Gastrocnemius medialis (tissue), 4 donors: Measurements from ENCODE around the gene GNAI2. TPM values are rescaled to one million over a fixed set of nuclear protein-coding genes. Genes with fewer than 3 reads are reported as not detected.

Experiments
- ATAC-seq, 2 donors: fragments of 150-250 bp; one replicate each; pipeline ENCODE4 v1.9.1; 2016
- DNase-seq, 2 donors: peaks; one replicate each; pipeline ENCODE4 v3.0.0-alpha.2; 2019
- H3K27ac ChIP-seq, 4 donors: fragments of 200-600 bp; sonication (generic); 1 replicate in 1 of 4; 2 replicates in 3 of 4; pipeline ENCODE4 v1.5.1; 2016 to 2018; ENCODE audit warnings: mild to moderate bottlenecking in 2 of 4, moderate library complexity in 1 of 4
- H3K27me3 ChIP-seq, 3 donors: fragments of 200-600 bp; sonication (generic) in 2 of 3; 1 replicate in 1 of 3; 2 replicates in 2 of 3; pipeline versions ENCODE4 v1.5.1 to v1.6.0; 2016 to 2019; ENCODE audit warnings: mild to moderate bottlenecking in 1 of 3, moderate library complexity in 1 of 3
- H3K36me3 ChIP-seq, 2 donors: fragments of 200-600 bp; sonication (generic) in 1 of 2; one replicate each; pipeline ENCODE4 v1.5.1; 2017 to 2018
- H3K4me1 ChIP-seq, 2 donors: fragments of 200-600 bp; sonication (generic) in 1 of 2; one replicate each; pipeline ENCODE4 v1.5.1; 2016 to 2017; ENCODE audit warnings: mild to moderate bottlenecking in 2 of 2
- H3K4me3 ChIP-seq, 4 donors: fragments of 200-600 bp; sonication (generic) in 3 of 4; 1 replicate in 1 of 4; 2 replicates in 3 of 4; pipeline ENCODE4 v1.5.1; 2016 to 2019; ENCODE audit warnings: mild to moderate bottlenecking in 2 of 4
- H3K9me3 ChIP-seq, 3 donors: fragments of 200-600 bp; sonication (generic) in 2 of 3; 1 replicate in 1 of 3; 2 replicates in 2 of 3; pipeline ENCODE4 v1.5.1; 2016 to 2019
- POLR2A ChIP-seq, 2 donors: fragments of 450-650 bp; IDR thresholded peaks; one replicate each; pipeline ENCODE4 v1.6.1; 2017; ENCODE audit warnings: antibody characterized with exemption in 2 of 2, mild to moderate bottlenecking in 2 of 2, moderate library complexity in 2 of 2
- in situ Hi-C, 4 donors: fragments of 200-750 bp; cut with MboI; loops; one replicate each; pipeline versions ENCODE4 v1.15.0 to v1.8.0; 2017; ENCODE audit warnings: low sequenced_read_pairs in 4 of 4
- intact Hi-C: fragments of 100-400 bp; cut with DNase I; formaldehyde crosslinking; loops from one replicate; pipeline ENCODE4 v1.15.1; 2023; ENCODE audit warnings: low total_unique reads
- total RNA-seq, 4 donors: library from RNA; depleted of rRNA; stranded (reverse); fragments of >200 nt; gene quantifications; one replicate each; pipeline versions ENCODE4 v1.1.0 to v1.2.3, GENCODE V29; 2016
- TF ChIP-seq, protein P1 (sequence below), 5 experiments: fragments of 450-650 bp in 3 of 5; fragments of 200-600 bp in 2 of 5; sonication (generic) in 2 of 5; IDR thresholded peaks in 4 of 5; conservative IDR thresholded peaks in 1 of 5; 1 replicate in 4 of 5; 2 replicates in 1 of 5; pipeline ENCODE4 v1.5.1; 2016 to 2019; ENCODE audit warnings: antibody characterized with exemption in 5 of 5, mild to moderate bottlenecking in 3 of 5, moderate library complexity in 3 of 5

GNAI2 gene
- total RNA-seq, 4 donors from 2014 or later: 26.7 to 67.8 (median 39.8) TPM

DNA sequence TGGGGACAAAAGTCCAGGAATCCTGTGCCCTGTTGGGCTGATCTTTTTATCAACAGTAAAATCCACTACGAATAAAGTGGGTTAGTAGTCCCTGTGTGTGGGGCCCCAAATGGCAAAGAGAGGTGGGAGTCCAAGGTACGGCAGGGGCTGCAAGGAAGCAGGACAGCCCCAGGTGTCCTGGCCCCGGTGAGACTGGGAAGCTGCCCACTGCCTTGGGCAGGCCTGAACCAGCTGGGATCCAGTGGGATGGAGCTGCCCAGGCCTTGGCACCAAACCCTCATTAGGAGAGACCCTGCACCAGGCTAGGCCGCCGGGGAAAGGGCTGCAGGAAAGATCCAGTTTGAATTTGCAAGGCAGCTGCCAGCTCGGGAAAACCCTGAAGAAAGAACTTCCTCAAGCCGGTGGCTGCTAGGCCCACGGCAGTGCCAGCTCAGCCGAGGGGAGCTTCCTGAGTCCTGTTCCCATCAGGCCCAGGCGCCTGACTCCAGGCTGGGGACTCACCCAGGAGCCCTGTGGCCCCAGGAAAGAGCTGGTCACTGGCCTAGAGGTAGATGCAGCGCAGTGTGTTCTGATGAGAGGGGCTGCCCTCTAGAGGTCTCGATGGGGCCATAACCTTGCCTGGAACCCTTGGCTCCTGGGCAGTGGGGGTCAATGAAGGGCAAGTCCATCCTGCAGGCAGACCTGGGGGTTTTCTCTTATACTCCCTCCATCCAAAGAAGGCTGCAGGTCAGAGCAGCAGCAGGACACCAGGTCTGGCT, 14.4 kb upstream of the GNAI2 start:
- Histone ChIP-seq H3K36me3 (no peaks in the 10 kb centered on the region), H3K9me3 (no peaks in the 10 kb centered on the region), H3K4me1 (peaks cover 38 to 46% of the 10 kb centered on the region in 2 donors), H3K27me3 (no peaks in the 10 kb centered on the region), H3K4me3 (no peak overlapping the region), H3K27ac (peak overlapping the region; percentile 6 to 84 (median 36))
- intact Hi-C loops (no loop called here), in situ Hi-C loops (loop anchor here in 1 of 4 donors (10.0 kb wide), 1 partner anchor 53 kb away; the partner anchor contains the start of gene LSMEM2)
- DNase-seq: no peak
- no peak for ATAC-seq
- TF ChIP-seq POLR2A (IDR thresholded peaks at IDR 0.05): no peak
- TF ChIP-seq, protein P1, sequence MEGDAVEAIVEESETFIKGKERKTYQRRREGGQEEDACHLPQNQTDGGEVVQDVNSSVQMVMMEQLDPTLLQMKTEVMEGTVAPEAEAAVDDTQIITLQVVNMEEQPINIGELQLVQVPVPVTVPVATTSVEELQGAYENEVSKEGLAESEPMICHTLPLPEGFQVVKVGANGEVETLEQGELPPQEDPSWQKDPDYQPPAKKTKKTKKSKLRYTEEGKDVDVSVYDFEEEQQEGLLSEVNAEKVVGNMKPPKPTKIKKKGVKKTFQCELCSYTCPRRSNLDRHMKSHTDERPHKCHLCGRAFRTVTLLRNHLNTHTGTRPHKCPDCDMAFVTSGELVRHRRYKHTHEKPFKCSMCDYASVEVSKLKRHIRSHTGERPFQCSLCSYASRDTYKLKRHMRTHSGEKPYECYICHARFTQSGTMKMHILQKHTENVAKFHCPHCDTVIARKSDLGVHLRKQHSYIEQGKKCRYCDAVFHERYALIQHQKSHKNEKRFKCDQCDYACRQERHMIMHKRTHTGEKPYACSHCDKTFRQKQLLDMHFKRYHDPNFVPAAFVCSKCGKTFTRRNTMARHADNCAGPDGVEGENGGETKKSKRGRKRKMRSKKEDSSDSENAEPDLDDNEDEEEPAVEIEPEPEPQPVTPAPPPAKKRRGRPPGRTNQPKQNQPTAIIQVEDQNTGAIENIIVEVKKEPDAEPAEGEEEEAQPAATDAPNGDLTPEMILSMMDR (IDR thresholded peaks at IDR 0.05 in 4 of 5, conservative IDR thresholded peaks at IDR 0.05 in 1 of 5): no peak

- peaks cover 44 to 51% of the 10 kb centered on the region in 2 donors for H3K4me1 ChIP-seq
- in situ Hi-C loops: loop anchor here in 1 of 4 donors (10.0 kb wide), 1 partner anchor 53 kb away; the partner anchor contains the start of gene LSMEM2
- ATAC-seq: peak; percentile 40 to 63
- H3K4me3 ChIP-seq: no peak overlapping the region
- TF ChIP-seq, protein P1 (IDR thresholded peaks at IDR 0.05 in 4 of 5, conservative IDR thresholded peaks at IDR 0.05 in 1 of 5): no peak
- no peak for TF ChIP-seq POLR2A (IDR thresholded peaks at IDR 0.05)
- DNase-seq: no peak
- H3K27me3 ChIP-seq: no peaks in the 10 kb centered on the region
- intact Hi-C loops: no loop called here
- no peaks in the 10 kb centered on the region for H3K36me3 ChIP-seq
- peak overlapping the region; percentile 6 to 84 (median 36) for H3K27ac ChIP-seq
- no peaks in the 10 kb centered on the region for H3K9me3 ChIP-seq
These were observed 13.9 kb upstream of the GNAI2 start for GRCh38 chr3:50222169-50222528.

DNA sequence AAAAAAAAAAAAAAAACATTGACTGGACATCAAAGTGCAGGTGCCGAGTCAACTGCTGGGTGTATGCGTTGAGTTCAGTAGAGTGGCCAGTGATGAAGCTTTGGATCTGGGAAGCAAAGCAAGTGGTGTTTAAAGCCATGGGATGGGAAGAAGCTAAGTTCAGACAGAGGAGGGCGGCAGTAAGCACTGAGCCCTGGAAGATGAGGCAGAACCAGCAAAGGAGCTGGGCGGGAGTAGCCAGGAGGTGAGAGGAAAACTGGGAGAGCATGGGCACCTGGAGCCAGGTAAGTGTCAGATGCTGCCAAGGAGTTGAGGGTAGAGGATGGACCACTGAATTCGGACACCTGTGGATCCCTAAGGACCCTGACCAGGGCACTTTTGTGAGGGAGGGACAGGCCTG, 11.4 kb upstream of the GNAI2 start:
- no peak overlapping the region for H3K27ac ChIP-seq
- no peak for DNase-seq
- H3K27me3 ChIP-seq: no peaks in the 10 kb centered on the region
- no peak overlapping the region for H3K4me3 ChIP-seq
- intact Hi-C loops: no loop called here
- H3K9me3 ChIP-seq: no peaks in the 10 kb centered on the region
- peaks cover 39 to 43% of the 10 kb centered on the region in 2 donors for H3K4me1 ChIP-seq
- in situ Hi-C loops: loop anchor here in 2 of 4 donors (5.0 to 10.0 kb wide), 2 partner anchors 48 to 50 kb away; partner anchors contain the start of gene LSMEM2 (in 1 of the 2)
- TF ChIP-seq, protein P1 (IDR thresholded peaks at IDR 0.05 in 4 of 5, conservative IDR thresholded peaks at IDR 0.05 in 1 of 5): no peak
- TF ChIP-seq POLR2A (IDR thresholded peaks at IDR 0.05): no peak
- ATAC-seq: no peak
- no peaks in the 10 kb centered on the region for H3K36me3 ChIP-seq

- no peak for TF ChIP-seq POLR2A (IDR thresholded peaks at IDR 0.05)
- Histone ChIP-seq H3K36me3 (no peaks in the 10 kb centered on the region), H3K4me3 (peak overlapping the region; percentile 70 to 80 (median 70)), H3K27me3 (no peaks in the 10 kb centered on the region), H3K27ac (peak overlapping the region; percentile 48 to 74 (median 64)), H3K4me1 (peaks cover 19 to 25% of the 10 kb centered on the region in 2 donors), H3K9me3 (no peaks in the 10 kb centered on the region)
- in situ Hi-C loops (loop anchor here in 2 of 4 donors (5.0 to 10.0 kb wide), 2 partner anchors 45 to 48 kb away; partner anchors contain the start of gene LSMEM2 (in 1 of the 2)), intact Hi-C loops (loop anchor here (1.0 to 2.0 kb wide), 5 partner anchors 11 to 106 kb away; no protein-coding TSS in a partner anchor)
- DNase-seq (peak in 1 of 2 donors; percentile 46), ATAC-seq (peak; percentile 15 to 37)
These were observed 9.1 kb upstream of the GNAI2 start for GRCh38 chr3:50226888-50227389.
